ENCODE results near the gene OPN3. TPM values are rescaled to one million over a fixed set of nuclear protein-coding genes. Genes with fewer than 3 reads are reported as not detected.

The OPN3 gene
- total RNA-seq, 4 donors from 2014 or later: 3.5 to 13.9 (median 4.8) TPM

GRCh38 chr1:241608379-241609033 is 31.7 kb downstream of the OPN3 start:
- TF ChIP-seq EP300 (IDR thresholded peaks at IDR 0.05) (no peak), POLR2AphosphoS5 (IDR thresholded peaks at IDR 0.05) (no peak), CTCF (IDR thresholded peaks at IDR 0.05) (no peak), POLR2A (IDR thresholded peaks at IDR 0.05) (no peak)
- Histone ChIP-seq H3K27ac (no peak overlapping the region), H3K36me3 (no peaks in the 10 kb centered on the region), H3K4me3 (no peak overlapping the region), H3K9me3 (no peaks in the 10 kb centered on the region), H3K4me1 (no peaks in the 10 kb centered on the region), H3K27me3 (peaks cover 4% of the 10 kb centered on the region)
- 20 to 33% methylated on average over 3 of the region's 3 CpGs for WGBS, 2 donors (ENCODE audit: low coverage in 1 of 2)
- ATAC-seq: no peak

- no peaks in the 10 kb centered on the region for H3K4me1 ChIP-seq
- TF ChIP-seq EP300 (IDR thresholded peaks at IDR 0.05) (no peak), POLR2AphosphoS5 (IDR thresholded peaks at IDR 0.05) (no peak), POLR2A (IDR thresholded peaks at IDR 0.05) (no peak), CTCF (IDR thresholded peaks at IDR 0.05) (no peak)
- no peak overlapping the region for H3K4me3 ChIP-seq
- peaks cover 4% of the 10 kb centered on the region for H3K27me3 ChIP-seq
- no peaks in the 10 kb centered on the region for H3K9me3 ChIP-seq
- no peak for ATAC-seq
- no peak overlapping the region for H3K27ac ChIP-seq
- no peaks in the 10 kb centered on the region for H3K36me3 ChIP-seq
These were observed 32.7 kb downstream of the OPN3 start for GRCh38 chr1:241607497-241607896.

- no peak overlapping the region for H3K27ac ChIP-seq
- peaks cover 4% of the 10 kb centered on the region for H3K27me3 ChIP-seq
- H3K9me3 ChIP-seq: no peaks in the 10 kb centered on the region
- H3K36me3 ChIP-seq: no peaks in the 10 kb centered on the region
- no peaks in the 10 kb centered on the region for H3K4me1 ChIP-seq
- TF ChIP-seq POLR2A (IDR thresholded peaks at IDR 0.05): no peak
- no peak for ATAC-seq
- H3K4me3 ChIP-seq: no peak overlapping the region
- 73 to 81% methylated on average over 5 of the region's 5 CpGs for WGBS, 2 donors (ENCODE audit: low coverage in 1 of 2)
These were observed 33.6 kb downstream of the OPN3 start for GRCh38 chr1:241606544-241606943.

GRCh38 chr1:241605146-241605805 is 34.9 kb downstream of the OPN3 start:
- H3K27ac ChIP-seq: no peak overlapping the region
- no peak overlapping the region for H3K4me3 ChIP-seq
- 58 to 73% methylated on average over 8 to 9 of the region's 9 CpGs for WGBS, 2 donors (ENCODE audit: low coverage in 1 of 2)
- TF ChIP-seq POLR2AphosphoS5 (IDR thresholded peaks at IDR 0.05): no peak
- no peak for TF ChIP-seq EP300 (IDR thresholded peaks at IDR 0.05)
- no peak for TF ChIP-seq POLR2A (IDR thresholded peaks at IDR 0.05)
- no peak for TF ChIP-seq CTCF (IDR thresholded peaks at IDR 0.05)
- no peak for ATAC-seq
- no peaks in the 10 kb centered on the region for H3K36me3 ChIP-seq
- H3K27me3 ChIP-seq: peaks cover 4% of the 10 kb centered on the region
- no peaks in the 10 kb centered on the region for H3K9me3 ChIP-seq
- H3K4me1 ChIP-seq: no peaks in the 10 kb centered on the region

DNA sequence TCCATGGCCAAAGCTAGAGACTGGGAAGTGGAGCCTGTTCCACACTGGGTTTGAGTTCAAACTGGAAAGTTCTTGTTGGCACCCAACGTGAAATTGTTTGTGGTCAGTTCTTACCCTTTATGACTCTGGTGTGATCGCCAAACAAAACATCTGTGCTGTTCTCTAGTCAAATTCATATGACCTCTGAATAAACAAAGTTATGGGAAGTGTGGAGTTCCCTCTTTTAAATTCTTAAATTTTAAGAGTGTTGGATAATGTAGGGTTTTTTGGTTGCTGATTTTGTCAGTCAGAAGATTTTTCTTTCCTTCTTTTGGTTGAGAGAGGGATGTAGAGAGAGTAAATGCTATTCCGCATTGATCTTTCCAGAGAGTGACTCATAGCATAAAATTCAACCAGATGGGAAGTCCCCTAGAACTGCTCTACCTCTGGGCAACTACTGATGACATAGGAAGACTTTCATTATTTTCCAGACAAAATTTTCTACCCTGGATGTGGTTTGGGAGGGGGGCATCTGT is 36.4 kb downstream of the OPN3 start:
- Histone ChIP-seq H3K4me1 (no peaks in the 10 kb centered on the region), H3K27me3 (peaks cover 4% of the 10 kb centered on the region), H3K36me3 (no peaks in the 10 kb centered on the region), H3K27ac (no peak overlapping the region), H3K4me3 (no peak overlapping the region), H3K9me3 (no peaks in the 10 kb centered on the region)
- WGBS, 2 donors (ENCODE audit: low coverage in 1 of 2): 68 to 70% methylated on average over 1 to 3 of the region's 3 CpGs
- TF ChIP-seq EP300 (IDR thresholded peaks at IDR 0.05) (no peak), CTCF (IDR thresholded peaks at IDR 0.05) (no peak), POLR2A (IDR thresholded peaks at IDR 0.05) (no peak), POLR2AphosphoS5 (IDR thresholded peaks at IDR 0.05) (no peak)
- ATAC-seq: no peak

All from gastroesophageal sphincter (tissue), 4 donors.